ENCODE data around the gene MUCL1.
A peak's percentile ranks its signal among the peaks of the same experiment; 100 is the strongest.

The MUCL1 gene

GRCh38 chr12:54890339-54890738, 36.0 kb downstream of the MUCL1 start:
- peak; percentile 1 to 54 for DNase-seq
- Histone ChIP-seq H4K8ac (ENCODE audit: low read depth, low read length) (no peak overlapping the region), H3K27ac (ENCODE audit: low read depth, low read length) (no peak overlapping the region), H2BK120ac (ENCODE audit: insufficient read depth, low read length, poor library complexity) (no peak overlapping the region), H2AK5ac (ENCODE audit: low read length) (no peak overlapping the region), H3K27me3 (ENCODE audit: insufficient read depth, low read length) (no peaks in the 10 kb centered on the region), H3K4me2 (ENCODE audit: low read length) (no peak overlapping the region), H2BK5ac (ENCODE audit: low read depth, low read length, poor library complexity) (no peak overlapping the region), H2BK12ac (ENCODE audit: low read length) (no peak overlapping the region), H4K91ac (ENCODE audit: low read depth, low read length) (no peak overlapping the region), H3K18ac (ENCODE audit: low read length) (no peak overlapping the region), H3K14ac (ENCODE audit: low read length) (no peak overlapping the region), H3K23ac (ENCODE audit: low read length) (no peak overlapping the region), H4K12ac (ENCODE audit: low read depth, low read length) (no peak overlapping the region), H3K36me3 (ENCODE audit: control insufficient read depth in 1 of 2, insufficient read depth in 2 of 2, low read length in 2 of 2) (no peaks in the 10 kb centered on the region), H3K4ac (ENCODE audit: low read depth, low read length) (no peak overlapping the region), H3K79me1 (ENCODE audit: low read length) (no peaks in the 10 kb centered on the region), H3K4me1 (ENCODE audit: control insufficient read depth in 1 of 2, insufficient read depth in 2 of 2, low read length in 2 of 2) (no peaks in the 10 kb centered on the region), H3K4me3 (ENCODE audit: low read depth, low read length) (no peak overlapping the region), H3K79me2 (ENCODE audit: control insufficient read depth, insufficient read depth, low read length, poor library complexity) (no peaks in the 10 kb centered on the region), H3K9ac (ENCODE audit: low read length) (no peak overlapping the region), H3K9me3 (ENCODE audit: insufficient read depth, low read depth, low read length) (no peaks in the 10 kb centered on the region), H2AFZ (ENCODE audit: insufficient read depth, low read length, poor library complexity) (no peak overlapping the region)
- no CpG with 5 or more reads among the region's 3 CpGs for WGBS (ENCODE audit: extremely low coverage, insufficient coverage, insufficient read length)

- Histone ChIP-seq H3K4me3 (ENCODE audit: low read depth, low read length) (no peak overlapping the region), H4K12ac (ENCODE audit: low read depth, low read length) (no peak overlapping the region), H3K4me2 (ENCODE audit: low read length) (no peak overlapping the region), H3K4me1 (ENCODE audit: control insufficient read depth in 1 of 2, insufficient read depth in 2 of 2, low read length in 2 of 2) (no peaks in the 10 kb centered on the region), H2BK12ac (ENCODE audit: low read length) (no peak overlapping the region), H3K9ac (ENCODE audit: low read length) (no peak overlapping the region), H2BK5ac (ENCODE audit: low read depth, low read length, poor library complexity) (no peak overlapping the region), H2BK120ac (ENCODE audit: insufficient read depth, low read length, poor library complexity) (no peak overlapping the region), H2AFZ (ENCODE audit: insufficient read depth, low read length, poor library complexity) (no peak overlapping the region), H3K9me3 (ENCODE audit: insufficient read depth, low read depth, low read length) (no peaks in the 10 kb centered on the region), H4K91ac (ENCODE audit: low read depth, low read length) (no peak overlapping the region), H3K79me1 (ENCODE audit: low read length) (no peaks in the 10 kb centered on the region), H3K4ac (ENCODE audit: low read depth, low read length) (no peak overlapping the region), H3K14ac (ENCODE audit: low read length) (no peak overlapping the region), H3K18ac (ENCODE audit: low read length) (no peak overlapping the region), H3K36me3 (ENCODE audit: control insufficient read depth in 1 of 2, insufficient read depth in 2 of 2, low read length in 2 of 2) (no peaks in the 10 kb centered on the region), H3K27me3 (ENCODE audit: insufficient read depth, low read length) (no peaks in the 10 kb centered on the region), H3K27ac (ENCODE audit: low read depth, low read length) (no peak overlapping the region), H2AK5ac (ENCODE audit: low read length) (no peak overlapping the region), H3K23ac (ENCODE audit: low read length) (no peak overlapping the region), H4K8ac (ENCODE audit: low read depth, low read length) (no peak overlapping the region), H3K79me2 (ENCODE audit: control insufficient read depth, insufficient read depth, low read length, poor library complexity) (no peaks in the 10 kb centered on the region)
- DNase-seq: no peak
- no CpG with 5 or more reads among the region's 3 CpGs for WGBS (ENCODE audit: extremely low coverage, insufficient coverage, insufficient read length)
Observed at GRCh38 chr12:54891717-54892478, 37.6 kb downstream of the MUCL1 start.

All from trophoblast cell (in vitro differentiated cells and primary cell).